Activated CD4-positive, CD25-positive, alpha-beta regulatory T cell treated with anti-CD3 and anti-CD28 coated beads, Interleukin-2, amount 50 U/mL, for 72 hours (primary cell): ENCODE measurements around the gene PTPRO.

ENCODE experiments used
- DNase-seq: peaks from one replicate; pipeline ENCODE4 v3.0.0; 2021

PTPRO gene

DNA sequence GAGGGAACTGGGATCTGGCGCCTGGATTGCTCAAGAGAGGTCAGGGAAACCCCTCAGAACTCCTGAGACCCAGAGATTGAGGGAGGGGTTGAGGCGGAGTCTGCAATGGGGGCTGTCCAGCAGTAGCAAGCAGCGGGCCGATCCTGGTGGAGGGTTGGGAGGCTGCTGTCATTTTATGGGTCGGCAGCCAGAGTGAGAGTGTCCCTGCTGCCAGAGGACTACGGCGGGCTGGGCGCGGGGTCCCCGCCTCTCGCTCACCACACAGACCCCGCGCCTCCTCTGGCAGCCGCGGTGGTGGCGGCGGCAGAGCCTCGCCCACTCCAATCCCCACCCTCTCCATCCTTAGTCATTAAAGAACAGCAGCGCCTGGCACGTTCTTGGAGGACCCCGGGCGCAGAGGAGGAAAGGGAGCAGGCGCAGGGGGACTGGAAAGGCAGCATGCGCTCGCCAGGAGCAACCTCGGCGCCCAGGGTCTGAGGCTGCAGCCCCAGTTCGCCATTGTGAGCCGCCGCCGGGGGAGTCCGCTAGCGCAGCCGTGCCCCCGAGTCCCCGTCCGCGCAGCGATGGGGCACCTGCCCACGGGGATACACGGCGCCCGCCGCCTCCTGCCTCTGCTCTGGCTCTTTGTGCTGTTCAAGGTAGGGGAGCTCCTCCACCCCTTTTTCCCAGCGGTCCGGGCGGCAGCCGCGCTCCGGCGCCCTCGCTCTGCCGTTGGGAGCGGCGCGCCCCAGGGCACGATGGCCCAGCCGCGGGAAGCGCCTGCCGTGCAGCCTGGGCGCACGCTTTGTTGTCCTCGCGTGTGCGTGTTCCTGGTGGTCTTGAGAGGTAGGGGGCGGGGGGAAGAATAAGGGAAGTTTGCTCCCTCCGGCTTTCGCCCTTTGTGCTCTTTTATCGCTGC, at the start of gene PTPRO:
Gene PTPRO (plus strand): TSS at position 345 of the 898 bp plus-strand sequence.
- no peak for DNase-seq

DNA sequence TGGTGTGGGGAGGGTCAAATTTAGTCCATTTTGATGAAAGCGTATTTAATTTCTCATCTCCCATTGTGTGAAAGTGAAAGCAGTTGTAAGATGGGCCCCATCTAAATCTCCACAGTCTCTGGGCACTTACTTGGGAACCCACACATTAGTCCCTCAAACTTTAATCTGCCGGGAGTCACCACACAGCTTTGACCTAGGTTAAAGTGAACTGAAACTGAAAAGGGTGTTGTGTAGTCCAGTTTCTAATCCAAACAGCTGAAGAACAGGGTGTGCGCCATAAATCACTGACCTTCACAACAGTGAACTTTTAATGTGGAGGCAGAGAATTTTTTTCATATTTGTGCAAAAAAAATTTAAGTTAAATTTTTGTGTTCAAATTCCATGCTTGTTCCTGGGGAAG, 48.4 kb upstream of the PTPRO start:
- no peak for DNase-seq

DNA sequence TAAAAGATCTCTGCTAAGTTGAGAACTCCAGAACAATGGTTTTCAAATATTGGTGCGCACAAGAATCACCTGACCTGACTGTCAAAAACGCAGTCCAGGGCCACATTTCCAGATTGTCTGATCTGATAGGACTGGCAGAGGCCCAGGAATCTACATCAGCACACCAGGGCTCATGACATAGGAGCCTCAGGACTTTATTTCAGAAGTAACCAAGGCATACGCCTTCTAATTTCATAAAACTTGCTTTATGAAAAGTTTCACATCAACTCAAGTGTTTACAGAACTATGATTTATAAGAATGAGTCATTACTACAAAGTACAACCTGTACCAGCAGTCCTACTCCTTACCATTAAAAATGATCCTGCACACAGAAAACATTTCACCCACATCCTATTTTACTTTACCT, 47.7 kb upstream of the PTPRO start:
- no peak for DNase-seq

GRCh38 chr12:15276088-15276698, 46.1 kb upstream of the PTPRO start:
- no peak for DNase-seq

DNA sequence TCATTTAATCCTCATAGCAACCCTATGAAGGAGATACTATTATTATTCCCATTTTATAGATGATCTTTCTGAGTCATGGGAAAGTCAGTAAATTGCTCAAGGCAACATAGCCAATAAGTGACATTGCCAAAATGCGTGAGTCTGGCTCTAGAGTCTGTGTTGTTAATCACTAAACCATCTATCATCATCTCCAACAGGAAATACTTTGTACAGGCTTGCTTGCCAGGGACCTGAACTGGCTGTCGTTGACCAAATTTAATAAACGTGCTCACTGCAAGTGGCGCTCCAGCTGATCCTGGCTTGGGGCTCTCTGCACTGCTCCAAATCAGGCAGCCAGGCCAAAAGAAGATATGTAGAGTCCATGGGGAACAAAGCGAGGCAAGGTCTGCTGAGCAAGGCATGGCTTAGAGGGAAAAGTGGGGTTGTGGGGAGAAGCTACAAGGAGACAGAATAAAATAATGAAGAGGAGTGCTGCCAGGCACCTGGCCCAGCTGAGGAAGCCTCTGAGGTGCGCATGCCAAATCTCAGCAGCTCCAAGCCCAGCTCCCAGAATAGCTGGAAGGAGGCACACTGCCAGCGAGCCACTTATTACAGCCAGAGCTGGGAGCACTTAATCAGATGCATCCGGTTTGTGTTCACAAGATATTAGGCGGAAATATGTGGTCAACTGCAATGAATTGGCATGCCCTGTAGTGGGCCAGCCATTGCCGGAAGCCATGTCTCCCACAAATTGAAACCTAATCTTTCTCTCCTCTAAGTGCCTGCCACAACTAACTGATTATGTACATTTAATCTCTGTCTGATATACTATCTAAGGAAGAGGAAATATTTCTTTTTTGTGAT, 43.3 kb upstream of the PTPRO start:
- DNase-seq, result no peak

- DNase-seq, result no peak
Measured at GRCh38 chr12:15280930-15281329, 41.4 kb upstream of the PTPRO start.

GRCh38 chr12:15289192-15289591, 33.1 kb upstream of the PTPRO start:
- DNase-seq, result no peak

DNA sequence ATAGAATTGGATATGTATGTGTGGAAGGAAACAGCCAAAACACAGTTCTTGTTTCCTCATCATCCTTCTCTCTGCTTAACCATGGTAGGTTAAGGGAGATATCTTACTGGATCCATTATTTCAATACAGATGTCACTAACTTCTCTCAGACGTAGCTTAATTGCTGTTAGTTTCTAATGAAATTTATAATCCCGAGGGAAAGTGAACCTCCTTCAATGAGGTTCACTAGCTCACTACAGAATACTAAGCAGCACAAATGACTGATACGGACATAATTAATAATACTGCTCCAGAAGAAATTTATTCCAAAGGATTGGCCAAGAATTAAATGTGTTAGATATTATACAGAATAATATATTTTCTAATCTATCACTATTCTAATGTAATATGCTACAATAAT, 28.6 kb upstream of the PTPRO start:
- no peak for DNase-seq

- DNase-seq, result no peak
Measured at GRCh38 chr12:15299947-15300346, 22.4 kb upstream of the PTPRO start.

GRCh38 chr12:15304296-15304695, 18.0 kb upstream of the PTPRO start:
- DNase-seq, result no peak

DNA sequence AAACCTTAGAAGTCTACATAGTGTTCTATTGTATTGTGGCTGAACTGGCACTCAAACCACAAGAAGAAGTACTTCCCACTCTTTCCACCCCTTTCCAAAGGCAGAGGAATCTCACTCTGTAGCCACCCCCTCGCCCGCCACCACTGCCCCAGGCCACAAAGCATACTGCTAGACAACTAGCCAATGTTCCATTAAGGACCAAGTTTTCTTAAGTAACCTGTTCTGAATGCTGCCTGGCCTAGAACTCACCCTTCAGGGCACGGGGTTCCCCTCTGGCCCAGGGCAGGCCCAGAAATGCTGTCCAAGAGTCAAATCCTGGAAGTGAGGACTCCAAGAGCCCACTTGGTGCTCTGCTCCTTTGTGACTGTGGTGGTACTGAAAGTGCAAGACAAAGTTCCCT, 15.7 kb upstream of the PTPRO start:
- DNase-seq, result no peak

- DNase-seq, result no peak
Measured at GRCh38 chr12:15307079-15307478, 15.2 kb upstream of the PTPRO start.

- DNase-seq, result no peak
Measured at GRCh38 chr12:15318841-15319240, 3.5 kb upstream of the PTPRO start.

DNA sequence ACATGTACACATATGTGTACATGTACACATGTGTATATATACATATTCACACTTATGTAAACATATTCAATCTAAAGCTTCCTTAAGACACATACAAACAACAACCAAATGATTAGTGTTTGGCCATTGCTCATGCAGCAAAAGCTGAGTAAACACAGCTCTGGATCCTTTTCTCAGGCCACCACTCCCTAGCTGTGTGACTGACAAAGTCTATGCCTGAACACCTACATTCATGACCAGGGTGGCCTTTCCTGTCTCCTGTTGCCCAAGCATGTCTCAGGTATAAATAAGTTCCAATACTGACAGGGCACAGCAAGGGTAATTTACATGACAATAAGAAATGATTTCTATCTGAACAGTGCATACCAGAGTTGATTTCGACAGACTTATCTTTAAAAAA, 1.4 kb upstream of the PTPRO start:
- no peak for DNase-seq

GRCh38 chr12:15323480-15323879, 1.2 kb downstream of the PTPRO start:
- DNase-seq, result no peak

DNA sequence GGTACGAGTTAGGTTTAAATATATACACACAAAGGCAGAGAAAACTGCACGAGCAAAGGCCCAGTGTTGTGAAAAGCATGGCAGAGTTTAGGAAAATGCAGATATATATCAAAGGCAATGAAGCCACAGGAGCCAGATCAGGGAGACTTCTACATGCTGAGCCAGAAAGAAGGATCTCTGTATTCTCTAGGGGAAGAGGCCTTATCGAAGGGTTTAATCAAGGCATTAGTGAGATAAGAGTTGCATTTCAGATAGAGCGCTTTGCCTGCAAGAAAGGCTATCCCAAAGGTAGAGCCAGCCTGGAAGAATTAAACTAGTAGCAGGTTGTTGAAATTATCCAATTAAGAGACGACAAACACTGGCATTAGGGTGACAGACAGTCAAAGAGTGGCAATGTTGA, 7.6 kb downstream of the PTPRO start:
- DNase-seq, result no peak

GRCh38 chr12:15334225-15334624, 11.9 kb downstream of the PTPRO start:
- DNase-seq, result no peak

DNA sequence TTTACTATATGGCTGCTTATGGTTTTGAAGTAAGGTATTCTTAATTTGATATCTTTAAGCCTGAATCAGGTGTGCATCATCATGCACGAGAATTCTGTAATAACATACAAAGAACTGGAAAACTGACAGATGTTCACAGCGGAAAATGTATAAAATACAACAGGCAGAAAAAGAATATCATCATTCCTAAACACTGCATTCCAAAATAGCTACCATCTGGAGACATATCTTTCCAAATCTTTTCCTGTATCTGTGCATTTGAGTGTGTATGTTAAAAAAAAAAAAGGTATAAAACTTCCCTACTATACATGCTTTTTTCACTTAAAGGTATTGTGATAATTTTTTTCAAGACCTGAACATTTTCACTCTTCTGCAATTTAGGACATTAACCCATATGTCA, 13.7 kb downstream of the PTPRO start:
- no peak for DNase-seq

DNA sequence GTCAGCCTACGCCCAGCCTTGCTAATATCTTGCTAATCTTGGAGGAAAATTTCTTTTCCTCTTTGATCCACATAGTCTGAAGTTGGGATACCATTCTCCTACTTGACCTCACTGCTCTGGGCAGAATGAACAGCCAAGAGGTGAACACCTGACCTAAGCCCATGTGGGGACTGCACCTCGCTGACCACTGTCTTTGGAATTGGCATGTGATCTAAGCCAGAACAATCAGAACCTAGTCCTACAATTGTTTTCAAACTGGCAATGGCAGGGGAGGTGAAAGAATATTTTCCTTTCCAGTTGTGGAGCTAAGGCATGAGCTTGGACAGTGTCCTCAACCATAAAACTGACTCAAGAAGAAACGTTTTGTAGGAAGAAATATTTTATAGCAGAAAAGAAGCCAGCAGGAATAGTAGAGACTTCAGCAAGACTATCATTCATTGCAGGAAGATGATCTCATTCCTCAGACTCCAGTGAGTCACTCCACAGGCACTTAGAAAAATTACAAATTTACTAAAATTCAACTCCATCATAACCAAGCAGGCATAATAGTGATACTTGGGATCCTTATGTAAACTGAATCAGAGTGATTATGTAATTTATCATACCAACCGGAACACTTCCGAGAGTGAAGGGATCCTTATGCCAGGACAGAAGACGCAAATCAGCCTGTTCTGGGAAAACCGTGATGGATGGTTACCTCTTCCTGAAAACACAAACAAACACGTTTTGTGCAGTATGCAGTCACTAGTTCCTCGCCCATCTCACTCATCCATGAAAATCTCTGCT, 14.7 kb downstream of the PTPRO start:
- DNase-seq, result no peak

DNA sequence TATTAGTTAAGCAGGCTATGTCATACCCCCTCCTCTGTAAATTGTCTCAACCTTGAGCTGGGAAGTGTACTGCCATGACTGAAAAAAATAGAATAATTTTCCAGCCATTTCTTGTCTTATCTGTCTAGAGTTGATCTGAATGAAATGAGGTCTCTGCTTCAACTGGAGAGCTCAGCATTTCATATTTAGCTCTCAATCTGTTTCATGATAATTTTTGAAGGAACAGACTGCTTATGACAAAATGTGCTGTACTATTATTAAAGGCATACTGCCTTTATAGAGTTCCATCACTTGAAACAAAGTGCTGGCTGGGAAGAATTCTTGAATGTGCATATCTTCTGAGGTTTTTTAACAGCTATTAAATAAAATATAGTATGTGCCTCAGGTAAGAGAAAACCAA, 19.1 kb downstream of the PTPRO start:
- DNase-seq, result no peak

DNA sequence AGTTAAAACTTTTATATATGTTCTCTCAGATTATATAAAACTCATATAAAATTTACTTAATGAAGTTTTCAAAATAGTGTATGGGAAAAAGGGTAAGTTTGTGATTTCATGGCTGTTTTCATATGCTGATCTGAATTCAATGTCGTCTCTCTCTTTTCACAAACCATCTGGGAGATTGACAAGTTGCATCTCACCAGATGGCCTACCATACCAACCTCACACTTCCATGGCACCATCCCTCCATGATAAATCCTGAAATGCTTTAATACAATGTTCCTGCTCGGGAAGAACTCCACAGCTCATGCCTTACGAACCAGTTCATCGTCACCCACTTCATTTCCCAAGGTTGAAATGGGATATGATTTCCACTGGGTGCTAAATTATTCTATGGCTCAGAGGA, 22.3 kb downstream of the PTPRO start:
- DNase-seq, result no peak

DNA sequence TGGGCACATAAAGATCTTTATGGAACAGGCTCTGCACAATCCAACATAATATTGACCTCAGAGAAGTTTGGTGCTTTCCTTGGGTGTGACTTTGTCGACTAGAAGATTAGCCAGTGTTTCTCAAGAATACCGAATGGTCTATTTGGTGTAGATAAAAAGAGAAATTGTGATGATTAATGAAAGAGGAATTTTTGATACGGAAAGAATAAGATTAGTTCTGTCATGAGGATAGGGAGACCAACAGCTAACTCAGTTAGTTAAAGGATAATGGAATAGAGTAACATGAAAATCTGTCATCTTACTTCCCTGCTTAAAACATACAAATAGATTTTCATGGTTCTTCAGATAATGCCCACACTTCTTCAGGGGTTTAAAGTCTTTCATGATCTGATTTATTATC, 24.2 kb downstream of the PTPRO start:
- no peak for DNase-seq

DNA sequence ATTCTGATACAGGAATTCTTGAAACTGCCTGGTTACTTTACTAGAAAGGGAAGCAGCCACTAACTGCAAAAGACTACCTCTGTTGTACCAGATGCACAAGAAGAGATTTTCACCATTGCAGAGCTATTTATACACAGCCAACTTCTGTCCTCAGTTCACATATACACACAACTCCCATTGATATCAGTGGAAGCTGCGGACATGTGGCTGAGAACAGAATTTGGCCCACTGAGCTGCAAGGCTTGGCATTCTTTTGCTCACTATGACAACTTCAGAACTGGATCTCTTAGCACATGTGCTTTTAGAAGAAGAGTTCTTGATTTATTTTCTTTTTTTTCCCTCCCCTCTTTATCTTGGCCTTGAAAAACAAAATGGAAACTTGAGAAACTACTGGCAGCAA, 28.3 kb downstream of the PTPRO start:
- no peak for DNase-seq
